NCI-H2196 treated with DMSO at 0.1 percent for 48 hours (cell line): ENCODE results near the gene AK1.

ENCODE experiments used
- DNase-seq: peaks from one replicate; lab custom pipeline; 2025; ENCODE audit not compliant: unreplicated experiment; lab: John Stamatoyannopoulos, UW

The AK1 gene

GRCh38 chr9:127869310-127870152, 7.9 kb downstream of the AK1 start:
- peak; percentile 72 for DNase-seq

GRCh38 chr9:127868278-127868902, 9.1 kb downstream of the AK1 start:
- DNase-seq = no peak

- DNase-seq = no peak
These were observed 9.9 kb downstream of the AK1 start for GRCh38 chr9:127867356-127868277.

- no peak for DNase-seq
These were observed 10.9 kb downstream of the AK1 start for GRCh38 chr9:127866535-127866934.

- DNase-seq = no peak
These were observed 11.6 kb downstream of the AK1 start for GRCh38 chr9:127865645-127866464.

GRCh38 chr9:127863191-127863621, 14.3 kb downstream of the AK1 start:
- DNase-seq = no peak

- DNase-seq = no peak
These were observed 15.1 kb downstream of the AK1 start for GRCh38 chr9:127862075-127863011.

- DNase-seq = no peak
These were observed 16.7 kb downstream of the AK1 start for GRCh38 chr9:127860779-127861178.

- DNase-seq = no peak
These were observed 17.2 kb downstream of the AK1 start for GRCh38 chr9:127860260-127860659.

GRCh38 chr9:127858041-127858512, 19.4 kb downstream of the AK1 start:
- DNase-seq = no peak

GRCh38 chr9:127857278-127857677, 20.2 kb downstream of the AK1 start:
- no peak for DNase-seq

GRCh38 chr9:127856729-127857116, 20.8 kb downstream of the AK1 start:
- DNase-seq = no peak

- DNase-seq = no peak
These were observed 21.3 kb downstream of the AK1 start for GRCh38 chr9:127856094-127856728.

GRCh38 chr9:127855522-127855921, 22.0 kb downstream of the AK1 start:
- no peak for DNase-seq

- DNase-seq = no peak
These were observed 22.5 kb downstream of the AK1 start for GRCh38 chr9:127854960-127855359.

- DNase-seq = no peak
These were observed 23.2 kb downstream of the AK1 start, which contains the start of gene ENG for GRCh38 chr9:127854184-127854806. Gene ENG, minus strand, starts transcription at chr9:127854658. Its CDS starts 303 bp downstream, at chr9:127854355.

GRCh38 chr9:127853312-127854183, 23.9 kb downstream of the AK1 start:
- no peak for DNase-seq
